ENCODE results near the gene WASF1.
A peak's percentile ranks its signal among the peaks of the same experiment; 100 is the strongest.

- TF ChIP-seq POLR2A (IDR thresholded peaks at IDR 0.05) (no peak), CTCF (IDR thresholded peaks at IDR 0.05) (peak in 1 of 3 experiments; percentile 14)
Measured at GRCh38 chr6:110179406-110180227, at the start of gene WASF1.

Measured in testis (tissue), 2 donors.